AG09319 (cell line): ENCODE data around the gene CELF6.
A peak's percentile ranks its signal among the peaks of the same experiment; 100 is the strongest.

Source experiments
- DNase-seq: peaks from one replicate; pipeline ENCODE4 v3.0.0-alpha.2; 2010; ENCODE audit warnings: low read depth; ENCODE audit errors: extremely low read depth
- CTCF ChIP-seq: IDR thresholded peaks from 2 replicates; pipeline ENCODE4 v1.5.1; 2011; ENCODE audit warnings: low read depth, mild to moderate bottlenecking, inconsistent platforms, low read length, moderate library complexity

CELF6 gene

DNA sequence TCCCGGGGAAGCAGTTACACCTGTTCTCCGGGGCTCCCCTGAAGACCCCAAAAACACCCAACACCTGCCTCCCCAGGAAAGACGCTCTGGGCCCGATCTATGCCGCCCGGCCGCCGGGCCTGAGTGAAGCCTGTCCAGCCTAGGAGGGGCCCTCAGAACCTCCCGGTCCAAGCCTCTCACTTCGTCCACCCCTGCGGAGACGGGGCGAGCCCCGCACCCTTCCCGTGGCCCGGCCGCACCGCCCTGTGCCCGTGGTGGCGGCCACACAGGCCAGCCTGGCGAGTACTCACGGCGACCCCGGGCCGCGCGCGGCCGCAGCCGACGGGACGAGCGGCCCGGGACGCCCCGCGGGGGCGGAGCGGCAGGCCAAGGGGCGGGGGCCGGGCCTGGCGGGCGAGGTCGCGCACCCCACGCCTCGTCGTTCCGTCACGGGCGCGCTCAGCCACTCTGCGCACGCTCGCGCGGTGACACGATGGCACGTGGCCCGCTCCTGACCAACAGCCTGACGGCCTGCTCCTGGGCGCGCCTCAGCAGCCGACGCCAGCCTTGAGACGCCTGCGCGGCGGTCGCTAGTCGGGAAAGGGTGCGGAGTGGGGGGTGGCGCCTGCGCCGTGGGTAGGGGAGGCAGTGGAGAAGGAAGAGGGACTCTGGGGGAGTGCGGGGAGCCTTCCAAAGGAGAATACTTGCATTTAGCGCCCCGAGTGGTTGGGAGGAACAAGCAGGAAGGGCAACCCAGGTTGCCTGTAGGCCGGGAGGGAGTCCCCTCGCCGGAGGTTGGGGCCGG lies 47.6 kb downstream of the CELF6 start, which contains the start of gene PARP6:
Gene PARP6 (minus strand): TSS at position 342 of the 784 bp plus-strand sequence. CDS start 5,077 bp downstream, outside the sequence.
- peak; percentile 61 for TF ChIP-seq CTCF
- peak; percentile 96 for DNase-seq

DNA sequence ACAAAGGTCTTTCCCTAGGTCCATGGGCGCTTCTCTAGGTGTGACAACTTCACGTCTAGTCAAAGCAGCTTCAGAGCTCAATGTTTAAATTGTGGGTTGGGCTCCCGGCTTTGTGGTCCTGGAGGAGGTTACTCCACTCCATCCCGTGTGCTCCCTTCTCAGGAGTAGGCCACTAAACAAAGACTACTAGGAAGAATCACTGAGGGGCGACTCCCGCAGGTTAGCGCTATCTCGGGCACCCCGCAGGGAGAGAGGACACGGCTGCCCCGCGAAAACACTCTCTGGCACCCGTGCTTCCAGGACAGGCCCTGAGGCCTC lies 48.1 kb downstream of the CELF6 start:
- no peak for TF ChIP-seq CTCF
- no peak for DNase-seq

DNA sequence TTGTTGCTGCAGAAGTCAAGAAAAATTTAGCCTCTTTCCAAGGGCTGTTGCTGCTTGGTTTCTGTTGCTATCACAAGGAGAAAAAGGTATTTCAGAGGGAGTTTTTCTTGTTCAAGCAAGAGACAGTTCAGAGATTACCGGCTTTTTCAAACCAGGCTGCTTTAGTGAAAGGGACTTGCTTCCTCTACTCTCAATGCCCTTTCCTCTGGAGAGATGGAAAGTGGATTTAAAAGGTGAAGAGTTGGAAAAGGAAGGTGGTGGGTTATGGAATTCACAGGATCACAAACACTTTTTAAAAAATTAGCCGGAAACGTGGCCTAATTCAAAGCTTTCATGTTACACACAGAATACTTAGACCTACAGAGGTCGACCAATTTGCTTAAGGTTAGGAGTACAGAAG lies 48.7 kb downstream of the CELF6 start:
- no peak for DNase-seq
- no peak for TF ChIP-seq CTCF

GRCh38 chr15:72269739-72270138 lies 50.2 kb downstream of the CELF6 start:
- DNase-seq: no peak
- TF ChIP-seq CTCF: no peak

DNA sequence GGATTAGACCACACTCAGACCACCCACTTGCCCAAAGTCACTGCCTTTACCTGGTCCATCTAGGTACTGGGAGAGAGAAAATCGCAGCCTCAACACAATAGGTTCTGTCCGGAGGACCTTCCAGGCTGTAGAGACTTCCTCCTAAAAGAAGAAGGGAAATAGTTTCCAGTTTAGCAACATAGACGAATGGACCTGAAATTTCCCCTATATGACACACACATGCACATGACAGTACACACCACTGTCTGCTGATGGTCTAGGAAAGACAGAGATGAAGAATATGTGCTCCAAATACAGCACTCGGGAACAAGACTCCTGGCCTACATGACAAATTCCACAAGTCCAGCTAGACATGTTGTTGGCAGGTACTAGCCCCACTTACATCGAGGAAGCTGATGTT lies 54.9 kb downstream of the CELF6 start:
- DNase-seq: no peak

DNA sequence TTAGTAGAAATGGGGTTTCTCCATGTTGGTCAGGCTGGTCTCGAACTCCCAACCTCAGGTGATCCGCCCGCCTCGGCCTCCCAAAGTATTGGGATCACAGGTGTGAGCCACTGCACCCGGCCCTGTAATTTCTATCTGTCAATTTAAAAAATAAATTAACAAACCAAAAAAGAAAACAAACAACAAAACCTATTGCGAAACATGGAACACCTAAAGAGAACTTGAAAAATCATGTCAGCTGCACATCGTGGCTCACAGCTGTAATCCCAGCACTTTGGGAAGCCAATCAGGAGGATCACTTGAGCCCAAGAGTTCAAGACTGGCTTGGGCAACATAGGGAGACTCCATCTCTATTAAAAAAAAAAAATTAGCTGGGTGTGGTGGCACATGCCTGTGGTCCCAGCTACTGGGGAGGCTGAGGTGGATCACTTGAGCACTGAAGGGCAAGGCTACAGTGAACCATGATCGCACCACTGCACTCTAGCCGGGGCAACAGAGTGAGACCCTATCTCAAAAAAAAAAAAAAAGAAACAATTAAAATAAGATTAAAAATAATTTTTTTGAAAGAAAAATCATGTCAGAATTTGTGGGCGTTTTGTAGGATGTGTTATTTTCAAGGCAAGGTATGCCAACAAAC lies 67.2 kb downstream of the CELF6 start:
- no peak for TF ChIP-seq CTCF
- DNase-seq: no peak

More for the DNA sequence above, 54.9 kb downstream of the CELF6 start:
- no peak for TF ChIP-seq CTCF

DNA sequence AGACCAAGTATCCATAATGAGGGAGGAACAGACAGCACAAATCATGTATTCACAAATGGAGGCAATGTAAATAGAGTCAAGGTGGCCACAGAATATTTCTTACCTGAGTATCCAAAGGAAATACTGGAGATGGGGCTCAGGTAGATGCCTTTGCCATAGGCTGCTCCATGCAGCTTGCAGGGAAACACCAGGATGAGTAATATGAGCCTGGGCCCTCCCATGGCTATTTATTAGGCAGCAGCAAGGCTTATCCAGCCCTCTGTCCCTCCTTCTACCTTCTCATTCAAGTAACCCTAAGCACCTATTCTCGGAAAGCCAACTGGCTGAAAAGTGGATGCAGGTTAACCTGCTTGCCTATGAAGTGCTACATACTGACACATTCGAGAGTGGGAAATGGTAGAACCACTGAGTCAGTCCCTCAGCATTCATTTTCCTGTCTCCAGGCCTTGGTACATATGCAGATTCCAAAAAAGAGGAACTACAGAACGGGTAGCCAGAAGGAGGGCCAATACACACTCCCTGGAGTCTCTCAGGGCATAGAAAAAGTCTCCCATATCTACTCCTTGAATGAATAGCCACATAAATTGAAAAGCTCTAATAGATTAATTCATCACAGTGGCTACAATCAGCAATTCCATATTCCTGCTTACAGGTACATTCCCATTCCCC lies 70.7 kb downstream of the CELF6 start:
- no peak for DNase-seq
- TF ChIP-seq CTCF: no peak
